HG03045 (cell line): ENCODE results near the gene STON2.
A peak's percentile ranks its signal among the peaks of the same experiment; 100 is the strongest.

Source experiments
- ATAC-seq: cut with Tn5 transposase; IDR thresholded peaks from one replicate; pipeline ENCODE4 v1.9.1; 2021; ENCODE audit warnings: mild to moderate bottlenecking, moderate library complexity; ENCODE audit not compliant: unreplicated experiment

The STON2 gene

DNA sequence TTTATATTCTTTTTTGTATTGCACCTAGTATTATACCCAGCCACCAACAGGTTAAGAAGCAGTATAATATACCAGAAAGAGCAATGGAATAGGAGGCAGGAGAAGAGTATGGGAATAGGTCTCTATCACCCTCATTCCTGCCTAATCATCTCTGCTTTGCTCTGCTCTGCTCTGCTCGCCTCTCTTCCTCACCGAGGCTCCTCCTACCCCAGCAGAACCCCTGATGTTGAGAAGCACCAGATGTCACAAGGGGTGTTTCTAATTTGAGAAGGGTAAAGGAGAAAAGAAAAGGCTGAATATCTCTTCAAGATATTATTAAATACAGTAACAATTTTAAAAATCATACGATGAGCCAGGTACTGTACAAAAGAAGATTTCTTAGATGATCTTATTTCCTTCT is 89.0 kb downstream of the STON2 start:
- ATAC-seq, result no peak

DNA sequence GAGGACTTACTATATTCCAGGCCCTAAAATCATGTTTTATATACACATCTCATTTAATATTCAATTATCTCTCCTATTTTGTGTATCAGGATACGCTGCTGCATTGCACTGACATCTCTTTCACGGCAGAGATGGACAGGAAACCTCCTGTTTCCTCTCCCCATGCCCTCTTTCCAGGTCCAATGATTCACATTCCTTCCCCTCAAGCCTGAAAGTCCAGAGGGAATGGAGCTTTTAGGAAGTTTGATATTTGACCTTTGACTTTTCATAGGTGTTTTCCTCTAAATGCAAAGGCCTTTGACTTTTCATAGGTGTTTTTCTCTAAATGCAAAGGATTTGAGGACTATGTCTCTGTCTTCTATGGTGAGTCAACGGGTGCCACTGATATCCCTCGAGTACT is 89.5 kb downstream of the STON2 start:
- ATAC-seq, result no peak

DNA sequence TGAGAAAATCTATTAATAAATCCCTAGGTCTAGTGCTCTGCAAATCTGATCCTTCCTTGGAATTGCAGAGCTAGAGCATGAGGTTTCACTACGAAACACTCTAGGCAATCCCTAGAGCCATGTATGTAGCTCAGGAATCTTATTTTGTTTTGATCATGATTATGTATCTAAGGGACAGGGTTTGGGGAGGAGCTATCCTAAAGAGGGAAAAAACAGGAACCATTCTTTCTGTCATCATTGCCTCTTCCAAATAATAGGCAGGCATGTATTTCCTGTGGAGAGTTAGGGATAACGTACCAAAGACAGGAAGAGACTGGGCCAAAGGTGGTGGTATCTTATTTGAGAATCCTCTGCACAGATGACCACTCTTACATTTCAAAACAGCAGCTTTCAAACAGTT is 90.6 kb downstream of the STON2 start:
- no peak for ATAC-seq

DNA sequence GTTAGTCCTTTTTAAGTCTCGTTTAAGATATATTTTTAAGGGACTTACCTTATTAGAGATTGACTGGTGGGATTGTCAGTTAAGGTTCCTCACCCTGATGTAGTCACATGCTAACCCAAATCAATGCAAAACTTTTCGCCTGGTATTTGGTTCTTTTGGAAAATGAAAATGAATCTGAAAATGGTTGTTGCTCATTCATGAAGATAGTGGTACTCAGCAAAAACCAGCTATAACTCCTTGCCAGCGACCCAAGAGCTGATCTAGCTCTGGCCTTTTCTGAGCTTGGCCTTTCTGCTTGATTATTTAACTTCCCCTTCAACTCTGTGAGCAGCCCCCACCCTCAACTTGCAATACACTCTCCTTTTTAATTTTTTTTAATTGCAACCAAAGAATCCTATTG is 94.4 kb downstream of the STON2 start:
- no peak for ATAC-seq

DNA sequence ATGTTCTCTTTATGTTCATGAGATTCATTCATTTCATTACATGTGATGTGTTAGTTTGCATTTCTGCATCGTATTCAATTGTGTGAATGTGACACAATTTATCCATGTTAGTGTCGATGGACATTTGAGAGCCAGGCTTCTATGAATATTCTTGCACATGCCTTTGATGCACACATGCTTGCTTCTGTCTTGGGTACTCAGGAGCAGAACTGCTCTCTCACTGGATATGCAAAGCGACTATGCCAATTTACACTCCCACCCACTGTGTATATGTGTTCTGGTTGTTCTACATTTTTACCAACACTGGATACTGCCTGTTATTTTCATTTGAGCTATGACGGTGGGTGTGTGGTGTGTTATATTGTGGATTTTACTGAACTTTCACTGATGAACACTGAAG is 95.1 kb downstream of the STON2 start:
- ATAC-seq, result no peak

DNA sequence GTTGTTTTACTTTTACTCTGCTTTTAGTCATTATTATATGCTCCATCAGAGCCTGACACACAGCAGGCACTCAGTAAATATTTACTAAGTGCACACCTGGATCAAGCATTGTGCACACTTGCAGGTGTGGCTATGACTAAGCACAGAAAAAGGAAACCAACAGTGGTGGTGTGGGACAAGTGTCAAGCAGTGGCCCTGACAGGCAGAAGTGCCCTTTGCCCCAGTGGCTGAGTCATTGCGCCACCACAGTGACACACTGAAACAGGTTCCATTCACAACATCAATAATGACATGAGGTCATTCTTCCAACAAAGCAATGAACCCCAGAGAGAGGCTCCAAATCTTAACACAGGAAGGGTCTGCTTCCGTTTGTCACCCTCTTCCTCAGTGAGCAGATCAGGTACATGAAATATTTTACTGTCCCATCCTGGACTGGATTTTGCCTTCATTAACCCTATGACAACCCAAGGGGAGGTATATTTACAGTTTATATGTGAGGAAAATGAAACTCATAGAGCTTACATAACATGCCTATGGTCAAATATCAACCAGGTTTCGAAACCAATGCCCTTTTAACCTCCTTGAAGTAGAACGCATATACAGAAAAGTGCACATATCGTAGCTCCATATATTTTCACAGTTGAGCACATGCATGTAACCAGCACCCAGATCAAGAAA is 96.7 kb downstream of the STON2 start:
- peak; percentile 95 for ATAC-seq

DNA sequence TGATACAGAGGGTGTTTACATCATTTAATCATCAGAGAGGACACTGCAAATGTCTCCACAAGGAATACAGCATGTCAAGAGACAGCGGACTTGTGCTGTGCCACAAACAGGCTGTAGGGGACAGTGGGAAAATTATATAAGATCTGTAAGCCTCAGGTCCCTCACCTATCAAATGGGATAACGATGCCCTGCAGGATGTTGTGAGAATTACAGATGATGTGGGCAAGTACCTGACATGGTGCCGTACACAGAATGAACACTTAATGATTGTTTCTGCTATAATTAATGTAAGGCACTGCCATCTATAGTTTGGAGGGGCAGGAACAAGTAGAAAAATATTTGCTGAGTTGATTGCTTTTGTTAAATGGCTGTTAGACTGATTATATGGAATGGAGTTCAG is 97.5 kb downstream of the STON2 start:
- no peak for ATAC-seq

DNA sequence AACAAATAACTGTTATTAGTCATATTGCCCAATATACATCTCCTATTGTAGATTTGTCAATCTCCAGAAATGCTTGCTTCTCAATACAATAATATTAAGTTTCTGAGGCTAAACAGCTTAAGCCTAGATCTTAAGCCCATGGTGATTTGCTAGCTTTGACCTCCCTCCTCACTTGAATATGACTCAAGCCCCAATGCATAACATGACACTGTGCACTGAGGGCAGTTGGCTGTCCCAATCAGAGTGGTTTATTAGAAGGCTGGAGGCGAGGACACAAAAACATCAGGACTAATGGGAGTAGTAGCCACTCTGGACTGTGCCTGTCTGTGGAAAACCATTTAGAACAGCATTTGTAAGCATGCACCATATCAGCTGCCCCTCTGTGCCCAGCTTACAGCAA is 98.3 kb downstream of the STON2 start:
- ATAC-seq, result no peak

DNA sequence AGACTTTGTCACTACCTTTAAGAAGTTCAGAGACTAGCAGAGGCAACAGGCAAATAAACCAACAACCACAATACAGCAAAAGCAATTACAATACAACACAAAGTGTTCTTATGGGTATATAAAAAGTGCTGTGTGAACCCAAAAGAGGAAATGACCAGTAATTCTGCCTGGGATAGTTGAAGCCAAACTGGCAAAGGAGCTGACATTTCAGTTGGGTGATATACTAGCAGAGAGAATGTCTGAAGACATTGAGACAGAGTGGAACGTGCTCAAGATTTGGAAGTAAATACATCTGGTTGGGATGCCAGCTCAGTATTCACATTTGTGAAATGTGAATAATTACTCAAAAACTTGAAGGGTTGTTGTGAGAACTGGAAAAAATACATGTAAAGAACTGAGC is 98.8 kb downstream of the STON2 start:
- no peak for ATAC-seq

DNA sequence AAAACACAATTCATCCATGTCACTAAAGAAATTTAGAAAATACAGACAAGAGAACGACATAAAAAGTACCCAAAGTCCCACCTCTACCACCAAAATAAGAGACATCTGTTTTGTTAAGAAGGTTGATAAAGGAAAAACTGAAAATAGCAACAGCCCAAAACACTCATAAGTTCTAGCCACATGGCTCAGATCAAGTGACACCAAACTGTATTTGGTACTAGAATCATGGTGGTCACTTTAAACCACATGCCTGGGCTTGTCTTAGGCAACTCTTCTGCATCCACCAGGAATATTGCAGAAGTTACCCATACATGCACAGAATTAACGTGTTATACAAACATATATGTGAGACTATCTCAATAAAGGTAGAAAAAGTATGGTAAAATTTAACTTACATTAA is 101.2 kb downstream of the STON2 start:
- no peak for ATAC-seq

DNA sequence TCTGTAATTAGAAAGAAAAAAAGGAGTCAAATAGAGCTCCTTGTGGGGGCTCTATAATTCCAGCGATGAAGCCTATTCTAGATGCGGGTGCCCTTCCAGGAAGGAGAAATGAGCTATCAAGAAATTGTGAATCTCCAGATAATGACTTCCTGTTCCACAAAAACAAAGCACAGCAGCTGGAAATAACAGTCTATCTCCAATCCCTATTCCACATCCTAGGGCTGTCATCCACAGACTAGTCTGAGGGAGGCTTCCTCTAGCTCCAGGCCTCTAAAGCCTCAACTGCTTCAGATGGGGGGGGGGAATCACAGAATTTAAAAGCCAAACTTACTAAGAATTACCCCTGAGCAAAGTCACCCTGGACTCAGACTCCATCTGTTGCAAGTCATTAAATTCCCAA is 102.0 kb downstream of the STON2 start:
- ATAC-seq, result no peak

DNA sequence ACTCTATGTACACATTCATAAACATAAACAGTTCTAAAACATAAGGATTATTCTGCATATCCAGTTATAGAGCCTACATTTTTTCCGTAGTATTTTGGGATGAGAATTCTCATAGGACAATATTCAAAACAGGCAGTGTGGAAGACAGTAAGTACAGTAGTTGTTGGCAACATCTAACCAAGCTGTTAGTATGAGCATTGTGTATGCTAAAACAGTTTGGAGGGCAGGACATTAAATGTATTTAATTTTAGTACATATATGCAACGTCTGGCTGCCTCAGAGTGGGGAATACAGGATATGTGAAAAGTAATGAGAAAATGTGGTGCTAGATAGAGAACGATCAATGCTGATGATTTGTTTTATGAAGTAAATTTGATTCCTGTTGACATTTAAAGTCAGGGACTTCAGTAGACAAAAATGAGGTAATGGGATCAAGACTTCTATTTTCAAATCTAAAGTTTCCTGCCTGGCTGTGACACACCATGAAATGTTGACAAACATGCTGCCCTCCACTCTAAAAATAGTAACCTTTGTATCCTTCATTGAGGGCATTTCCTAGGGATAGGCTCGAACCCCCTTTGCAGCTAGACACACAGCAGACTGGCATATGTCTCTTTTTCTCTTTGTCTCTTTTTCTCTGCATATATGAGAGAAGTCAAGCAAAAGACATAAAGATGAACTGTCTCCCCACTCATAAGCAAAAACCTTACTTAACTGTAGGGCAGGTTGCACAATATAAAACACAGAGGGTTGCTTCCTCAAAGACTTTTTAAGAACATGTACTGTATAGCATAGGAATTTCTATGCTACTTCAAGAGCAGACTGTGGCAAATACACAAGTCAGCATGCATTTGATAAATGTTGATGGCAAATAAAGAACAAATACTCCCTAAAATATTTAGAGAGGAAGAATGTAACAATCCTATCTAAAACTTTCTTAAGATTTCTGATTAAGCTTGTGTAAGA is 103.9 kb downstream of the STON2 start:
- ATAC-seq, result no peak

DNA sequence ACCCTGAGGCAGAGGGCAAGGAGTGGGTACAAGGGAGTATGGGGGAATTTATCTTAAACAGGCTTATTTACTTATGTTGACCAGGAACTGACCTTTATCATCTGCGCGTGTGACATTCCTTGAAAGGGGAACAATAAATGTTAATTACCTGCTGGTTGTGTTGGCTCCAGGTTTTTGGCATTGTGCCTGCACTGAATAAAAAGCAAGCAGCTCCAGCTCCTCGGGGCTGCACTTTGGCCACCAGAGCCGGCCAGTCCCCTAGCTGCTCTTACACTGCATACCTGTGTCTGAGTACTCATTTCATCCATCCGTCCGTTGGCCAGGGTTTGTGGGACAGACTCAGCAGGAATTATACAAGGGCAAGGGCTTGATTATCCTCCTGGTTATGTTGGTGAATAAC is 110.6 kb downstream of the STON2 start:
- no peak for ATAC-seq

DNA sequence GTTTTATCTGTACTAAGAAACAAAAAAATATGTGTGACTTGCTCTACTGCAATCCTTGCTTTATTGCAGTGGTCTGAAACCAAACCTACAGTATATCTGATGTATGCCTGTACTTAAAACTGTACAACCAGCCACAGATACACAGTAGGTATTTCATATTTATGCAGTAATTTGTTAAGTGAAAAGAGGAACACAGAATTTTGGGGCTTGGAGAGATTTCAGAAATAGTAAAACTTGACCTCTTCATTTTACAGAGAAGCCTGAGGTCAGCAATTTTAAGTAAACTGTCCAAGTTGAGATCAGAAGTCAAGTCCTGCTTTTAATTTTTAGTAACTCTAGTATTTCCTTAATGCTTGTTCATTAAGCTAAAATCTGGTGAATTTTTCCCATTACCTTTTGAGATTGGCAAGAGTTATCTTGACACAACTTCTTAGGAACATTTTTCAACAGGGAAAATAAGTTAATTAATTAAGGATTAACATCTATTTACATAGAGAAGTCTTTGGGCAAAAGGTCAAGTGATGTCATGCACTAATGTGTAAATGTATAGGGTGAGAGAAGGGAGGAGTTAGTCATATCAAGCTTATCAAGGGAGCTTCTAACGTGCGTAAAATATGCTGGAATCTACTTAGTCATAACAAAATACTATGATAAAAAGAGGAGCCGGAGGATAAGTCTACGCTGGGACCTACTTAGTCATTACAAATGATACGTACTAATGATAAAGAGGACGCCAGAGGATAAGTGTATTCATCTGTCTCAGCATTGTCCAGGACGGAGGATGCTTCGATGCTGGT is 113.4 kb downstream of the STON2 start:
- no peak for ATAC-seq

DNA sequence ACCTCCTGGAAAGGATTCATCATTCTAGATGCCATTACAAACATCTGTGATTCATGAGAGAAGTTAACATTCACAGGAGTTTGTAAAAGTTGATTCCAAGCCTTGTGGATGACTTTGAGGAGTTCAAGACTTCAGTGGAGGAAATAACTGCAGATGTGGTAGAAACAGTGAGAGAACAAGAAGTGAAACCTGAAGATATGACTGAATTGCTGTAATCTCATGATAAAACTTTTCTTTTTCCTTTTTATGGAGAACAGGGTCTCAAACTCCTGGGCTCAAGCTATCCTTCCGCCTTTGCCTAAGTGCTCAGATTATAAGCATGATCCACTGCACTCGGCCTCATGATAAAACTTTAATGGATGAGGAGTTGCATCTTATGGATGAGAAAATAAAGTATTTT is 114.9 kb downstream of the STON2 start:
- no peak for ATAC-seq

DNA sequence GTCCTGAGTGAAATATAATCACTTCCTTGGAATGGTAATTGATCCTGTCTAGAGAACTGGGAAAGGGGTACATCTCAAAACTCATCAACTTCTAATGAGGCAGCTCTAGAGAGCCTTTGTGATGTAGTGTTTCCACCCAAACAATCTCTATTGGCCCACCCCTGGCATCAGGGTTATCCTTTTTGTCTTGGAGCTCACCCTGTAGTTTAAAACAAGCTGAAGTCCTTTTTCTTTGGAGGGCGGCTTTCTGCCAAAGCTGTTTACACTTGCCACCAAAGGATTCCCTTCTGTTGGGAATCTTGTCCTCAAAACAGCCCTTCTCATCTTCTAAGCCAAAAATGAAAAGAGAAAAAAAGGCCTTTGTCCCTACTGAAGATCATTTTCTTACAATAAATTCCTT is 118.8 kb downstream of the STON2 start:
- no peak for ATAC-seq

DNA sequence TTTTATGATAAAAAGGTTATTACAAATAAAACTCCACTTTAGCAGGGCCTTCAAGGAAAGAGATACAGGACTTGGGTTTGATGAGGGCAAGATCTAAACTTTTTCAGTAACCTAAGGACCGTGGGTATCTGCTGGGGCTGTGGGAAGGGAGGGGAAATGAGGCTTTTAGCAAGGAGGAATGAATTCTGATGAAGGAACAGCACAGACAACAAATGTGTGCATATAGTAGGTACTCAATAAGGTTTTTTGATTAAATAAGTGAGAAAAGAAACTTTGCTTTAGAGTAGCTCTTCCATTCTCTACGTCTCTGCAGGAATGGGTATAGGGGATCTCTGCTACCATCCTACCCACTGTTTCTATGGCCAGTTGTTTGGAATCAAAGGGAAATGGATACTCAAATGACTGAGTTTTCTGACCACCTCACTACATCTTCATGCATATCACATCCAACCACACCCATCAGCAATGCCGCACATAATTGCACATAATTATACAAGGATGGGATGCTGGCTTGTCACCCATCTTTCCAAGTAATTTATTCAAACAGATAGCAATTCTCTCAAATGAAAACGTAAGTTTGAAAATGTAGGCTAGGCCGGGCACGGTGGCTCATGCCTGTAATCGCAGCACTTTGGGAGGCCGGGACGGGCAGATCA is 119.9 kb downstream of the STON2 start:
- no peak for ATAC-seq

DNA sequence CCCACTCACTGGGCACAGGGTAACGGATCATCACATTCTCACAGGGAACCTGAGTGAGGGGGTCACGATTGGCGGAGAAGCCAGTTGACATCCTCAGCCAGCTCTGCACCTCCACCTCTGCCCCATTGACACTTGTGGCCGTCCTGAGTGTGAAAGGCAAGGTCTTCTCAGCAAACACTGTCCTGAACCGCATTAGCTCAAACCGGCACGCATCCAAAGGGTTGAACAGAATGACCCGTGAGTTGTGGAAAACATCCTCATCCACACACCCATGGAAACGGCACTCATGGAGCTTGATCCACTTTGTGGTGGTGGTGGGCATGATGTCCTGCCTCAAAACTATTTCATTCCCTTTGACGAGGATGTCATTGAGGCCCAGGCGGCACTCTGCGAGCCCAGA is 123.0 kb downstream of the STON2 start:
- ATAC-seq, result no peak

DNA sequence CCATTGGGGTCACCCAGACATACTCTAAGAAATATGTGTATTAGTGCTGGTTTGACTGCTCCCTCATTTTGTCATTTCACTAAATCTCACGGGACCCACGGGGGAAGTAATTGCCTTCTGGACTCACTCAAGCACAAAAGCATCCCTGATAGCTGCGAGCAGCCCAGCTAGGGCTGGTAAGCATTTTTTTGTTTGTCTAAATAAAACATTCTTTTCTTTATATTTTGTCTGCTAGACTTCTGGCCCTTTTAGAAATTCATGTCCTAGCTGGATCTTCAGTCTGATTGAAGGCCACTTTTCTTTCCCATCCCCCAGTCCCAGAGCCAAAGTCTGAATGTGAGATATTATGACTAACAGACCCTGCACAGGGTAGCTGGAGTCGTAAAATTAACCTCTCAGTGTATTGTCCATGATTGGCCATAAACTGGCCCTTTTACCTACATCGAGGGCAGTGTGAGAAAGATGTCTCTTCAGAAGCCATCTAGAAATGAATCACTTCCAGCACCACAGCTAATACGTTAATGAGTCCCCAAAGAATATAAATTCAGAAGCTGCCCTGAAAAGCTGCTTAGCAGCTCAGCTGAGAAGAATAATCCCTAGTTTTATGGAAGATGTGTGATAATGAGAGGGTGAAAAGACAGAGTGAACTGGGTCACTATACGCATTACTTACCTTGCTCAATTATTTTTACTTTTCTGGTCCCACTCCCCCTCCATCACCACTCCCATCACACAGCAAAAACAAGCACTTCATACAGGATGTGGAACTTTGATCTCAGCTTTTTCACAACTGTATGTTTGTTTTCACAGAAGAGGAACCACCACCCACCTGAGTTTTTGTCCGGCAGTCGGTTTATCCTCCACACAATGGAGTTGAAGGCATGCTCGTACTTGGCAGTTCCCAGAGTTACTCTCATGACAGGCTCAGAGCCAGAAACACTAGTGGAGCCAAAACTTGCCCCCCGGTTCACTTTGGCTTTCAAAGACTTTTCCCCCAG is 123.8 kb downstream of the STON2 start:
- no peak for ATAC-seq
